ENCODE data around the gene RTTN.

RTTN gene

GRCh38 chr18:70154591-70155194, 50.8 kb downstream of the RTTN start:
- no peak overlapping the region for H3K4me3 ChIP-seq (ENCODE audit: low read depth, low read length)
- no peak for DNase-seq (ENCODE audit: low read depth)
- TF ChIP-seq CTCF (IDR thresholded peaks at IDR 0.05; ENCODE audit: control insufficient read depth, extremely low read depth, insufficient read depth): no peak

GRCh38 chr18:70151614-70152013, 53.9 kb downstream of the RTTN start:
- DNase-seq (ENCODE audit: low read depth): no peak
- no peak for TF ChIP-seq CTCF (IDR thresholded peaks at IDR 0.05; ENCODE audit: control insufficient read depth, extremely low read depth, insufficient read depth)

DNA sequence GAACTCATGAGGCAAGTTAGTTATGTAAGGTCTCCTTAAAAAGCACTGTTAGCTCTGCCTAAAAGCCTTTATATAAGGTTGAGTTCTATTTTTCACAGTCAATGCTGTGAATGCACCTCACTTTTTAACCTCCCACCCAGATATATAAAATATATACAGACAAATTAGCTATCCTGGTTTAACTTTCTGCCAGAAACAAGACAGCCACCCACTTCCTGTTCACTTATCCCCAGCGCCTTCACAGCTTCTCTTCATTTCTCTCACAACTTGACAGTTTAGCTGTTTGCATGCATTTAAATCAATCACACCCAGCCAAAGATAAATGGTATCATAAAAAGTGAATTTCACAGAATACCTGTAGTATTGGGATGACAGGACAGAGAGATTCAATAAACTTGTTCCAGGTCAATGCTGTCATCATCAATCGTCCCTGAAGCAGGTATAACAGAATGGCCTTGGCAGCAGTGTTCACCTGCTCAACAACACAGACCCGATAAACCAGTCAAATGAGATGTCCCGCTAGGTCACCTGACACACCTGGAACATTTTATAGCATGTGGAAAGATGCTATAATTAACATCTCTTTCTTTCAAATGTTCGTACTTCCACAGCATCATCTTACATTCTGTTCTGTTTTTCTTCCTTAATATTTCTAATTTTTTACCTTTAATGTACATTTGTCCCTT, 55.7 kb downstream of the RTTN start:
- peak; percentile 78 for DNase-seq (ENCODE audit: low read depth)
- TF ChIP-seq CTCF (IDR thresholded peaks at IDR 0.05; ENCODE audit: control insufficient read depth, extremely low read depth, insufficient read depth): no peak
- no peak overlapping the region for H3K4me3 ChIP-seq (ENCODE audit: low read depth, low read length)

More at GRCh38 chr18:70151614-70152013, 53.9 kb downstream of the RTTN start:
- no peak overlapping the region for H3K4me3 ChIP-seq (ENCODE audit: low read depth, low read length)

DNA sequence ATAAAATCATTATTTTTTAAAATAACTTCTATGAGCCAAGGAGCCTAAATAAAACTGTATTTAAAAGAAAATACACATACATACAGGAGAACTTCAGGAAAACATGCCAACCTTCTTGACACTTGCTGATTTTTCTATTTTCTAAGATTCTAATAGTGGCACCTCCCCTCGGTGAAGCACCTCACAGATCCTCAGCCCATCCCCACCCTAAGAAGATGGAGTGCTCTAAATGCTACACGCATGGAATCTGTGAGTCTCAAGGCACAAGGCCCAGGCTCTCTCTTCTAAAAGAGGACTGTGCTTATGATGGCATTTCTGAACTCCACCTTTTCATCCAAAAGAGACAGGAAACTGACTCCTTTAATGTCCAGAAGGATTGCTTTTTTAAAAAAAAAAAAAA, 56.3 kb downstream of the RTTN start:
- no peak for TF ChIP-seq CTCF (IDR thresholded peaks at IDR 0.05; ENCODE audit: control insufficient read depth, extremely low read depth, insufficient read depth)
- DNase-seq (ENCODE audit: low read depth): no peak
- H3K4me3 ChIP-seq (ENCODE audit: low read depth, low read length): no peak overlapping the region

DNA sequence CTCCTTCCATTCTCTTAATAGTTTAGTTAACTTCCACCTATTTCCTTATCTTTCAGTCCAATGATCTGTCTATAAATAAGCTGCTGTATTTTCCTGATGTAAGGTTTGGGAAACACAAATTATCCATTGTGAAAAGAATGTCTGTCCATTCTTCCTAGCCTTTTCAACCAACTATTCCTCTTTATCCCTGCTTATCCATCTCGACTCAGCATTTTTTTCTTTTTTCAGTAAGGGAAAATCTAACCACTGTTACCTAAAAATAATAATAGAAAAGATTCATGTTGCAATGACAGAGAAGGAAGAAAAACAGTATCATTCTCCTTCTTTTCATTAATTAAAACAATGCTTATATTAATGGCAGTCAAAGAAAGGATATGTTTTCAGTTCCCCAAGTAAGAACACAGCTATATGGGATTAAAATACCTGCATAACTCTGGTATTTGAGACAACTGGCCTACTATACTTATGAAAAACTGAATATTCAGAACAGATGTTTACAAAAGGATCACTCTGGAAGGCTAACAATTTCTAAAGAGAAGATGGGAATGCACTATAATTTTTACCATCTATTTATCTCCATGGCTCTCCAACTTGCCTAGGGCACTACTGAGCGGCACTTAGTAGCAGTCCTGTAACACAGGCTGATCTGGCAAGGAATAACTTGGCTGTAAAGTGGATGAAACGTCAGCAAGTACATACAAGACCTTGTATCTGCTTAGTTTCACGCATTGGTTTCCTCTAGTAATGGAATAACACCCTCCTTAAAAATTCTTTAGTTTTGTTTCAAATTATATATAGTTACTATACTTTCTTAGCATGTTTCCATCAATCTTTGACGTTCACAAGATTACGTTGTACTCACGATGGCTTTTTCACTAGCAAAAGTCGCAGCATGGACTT, 57.2 kb downstream of the RTTN start:
- TF ChIP-seq CTCF (IDR thresholded peaks at IDR 0.05; ENCODE audit: control insufficient read depth, extremely low read depth, insufficient read depth): no peak
- no peak for DNase-seq (ENCODE audit: low read depth)
- no peak overlapping the region for H3K4me3 ChIP-seq (ENCODE audit: low read depth, low read length)

GRCh38 chr18:70146174-70146573, 59.3 kb downstream of the RTTN start:
- DNase-seq (ENCODE audit: low read depth): no peak
- TF ChIP-seq CTCF (IDR thresholded peaks at IDR 0.05; ENCODE audit: control insufficient read depth, extremely low read depth, insufficient read depth): no peak

More at GRCh38 chr18:70146174-70146573, 59.3 kb downstream of the RTTN start:
- H3K4me3 ChIP-seq (ENCODE audit: low read depth, low read length): no peak overlapping the region
